GM04503 (cell line): ENCODE measurements around the gene ELAC1.
A peak's percentile ranks its signal among the peaks of the same experiment; 100 is the strongest.
"Not testable (repeated sequence)": the region's sequence is repeated elsewhere in the genome, so short reads cannot be mapped to it uniquely, and the experiment has no call there.

Experiments
- DNase-seq: peaks from one replicate; pipeline ENCODE4 v3.0.0-alpha.2; 2012; ENCODE audit warnings: low read depth

ELAC1 gene, protein sequence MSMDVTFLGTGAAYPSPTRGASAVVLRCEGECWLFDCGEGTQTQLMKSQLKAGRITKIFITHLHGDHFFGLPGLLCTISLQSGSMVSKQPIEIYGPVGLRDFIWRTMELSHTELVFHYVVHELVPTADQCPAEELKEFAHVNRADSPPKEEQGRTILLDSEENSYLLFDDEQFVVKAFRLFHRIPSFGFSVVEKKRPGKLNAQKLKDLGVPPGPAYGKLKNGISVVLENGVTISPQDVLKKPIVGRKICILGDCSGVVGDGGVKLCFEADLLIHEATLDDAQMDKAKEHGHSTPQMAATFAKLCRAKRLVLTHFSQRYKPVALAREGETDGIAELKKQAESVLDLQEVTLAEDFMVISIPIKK

DNA sequence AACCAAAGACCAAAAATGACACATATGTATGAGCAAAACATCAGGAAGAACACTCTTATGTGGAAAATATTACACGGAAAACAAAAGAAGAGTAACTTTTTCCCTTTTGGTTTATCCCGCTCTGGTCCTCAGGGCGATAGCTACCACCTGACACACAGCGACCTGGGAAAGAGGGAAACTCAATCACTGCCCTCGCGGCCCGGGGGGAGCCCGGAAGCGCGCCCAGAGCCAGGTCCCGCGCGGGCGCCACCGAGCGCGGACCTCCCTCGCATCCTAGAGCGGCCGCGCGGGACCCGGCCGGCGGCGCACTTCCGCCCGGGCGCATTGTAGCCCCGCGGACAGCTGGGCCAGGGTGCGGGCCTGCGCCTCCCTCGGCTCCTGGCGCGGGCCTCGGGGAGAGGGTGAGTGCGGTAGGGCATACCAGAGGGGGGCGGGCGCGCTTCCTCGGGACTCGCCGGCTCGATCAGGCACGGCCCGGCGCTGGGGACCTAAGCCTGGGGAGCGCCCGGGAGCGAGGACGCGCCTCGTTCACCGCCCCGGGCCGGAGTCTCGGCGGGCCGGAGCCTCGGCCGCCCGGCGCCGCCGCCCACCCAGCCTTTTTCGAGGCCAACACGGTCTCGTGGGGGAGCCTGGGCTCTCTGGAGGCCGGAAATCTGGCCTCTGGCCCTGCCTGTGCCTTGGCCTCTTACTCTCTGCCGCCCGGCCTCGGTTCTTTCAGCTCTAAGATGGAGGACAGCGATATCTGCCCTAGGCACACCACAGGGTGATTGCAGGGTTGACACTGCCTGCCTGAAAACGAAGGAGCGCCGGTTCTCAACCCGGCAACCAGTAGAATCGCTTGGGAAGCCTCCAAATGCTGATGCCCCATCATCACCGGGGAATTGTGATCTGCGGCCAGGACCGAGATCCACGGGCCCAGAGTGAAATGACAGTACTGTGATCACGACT lies at the start of gene ELAC1:
ELAC1 (plus strand) TSS at position 327 of the 948 bp plus-strand sequence. CDS start 6,365 bp downstream, outside the sequence.
- DNase-seq, result peak; percentile 65

DNA sequence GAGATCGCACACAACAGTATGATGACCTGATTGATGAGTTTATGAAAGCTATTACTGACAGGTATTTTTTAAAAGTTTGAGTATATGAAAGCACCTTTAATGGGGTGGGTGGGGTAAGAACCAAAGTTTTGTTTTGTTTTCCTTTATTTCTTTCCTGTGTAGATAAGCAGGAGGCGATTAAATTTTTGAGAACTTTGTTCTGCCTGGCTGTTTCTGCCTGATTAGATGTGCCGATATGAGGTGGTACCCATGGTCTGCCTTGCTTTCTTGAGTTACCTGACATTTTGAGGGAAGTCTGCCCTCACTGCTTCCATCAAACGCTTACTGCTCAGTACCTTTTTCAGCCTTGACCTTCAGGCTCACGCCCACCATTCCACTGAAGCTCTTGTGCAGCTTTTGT lies 49.7 kb upstream of the ELAC1 start:
- DNase-seq, result no peak

DNA sequence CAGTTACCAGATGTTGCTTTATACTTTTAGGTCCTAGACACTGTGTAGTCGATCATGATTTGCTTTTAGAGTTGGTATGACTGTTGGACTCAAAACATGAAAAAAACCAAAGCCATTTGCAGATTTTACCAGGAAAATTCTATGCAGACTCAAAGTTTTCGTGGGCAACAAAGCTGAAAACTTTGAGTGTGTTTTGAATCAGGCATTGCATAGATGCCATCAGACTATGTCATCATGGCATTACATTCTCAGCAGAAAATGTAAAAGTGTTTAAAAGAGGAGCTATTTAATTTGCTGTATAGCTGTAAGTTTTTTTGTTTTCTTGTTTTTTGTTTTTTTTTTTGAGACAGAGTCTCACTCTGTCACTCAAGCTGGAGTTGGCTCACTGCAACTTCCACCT lies 43.5 kb upstream of the ELAC1 start:
- no peak for DNase-seq

DNA sequence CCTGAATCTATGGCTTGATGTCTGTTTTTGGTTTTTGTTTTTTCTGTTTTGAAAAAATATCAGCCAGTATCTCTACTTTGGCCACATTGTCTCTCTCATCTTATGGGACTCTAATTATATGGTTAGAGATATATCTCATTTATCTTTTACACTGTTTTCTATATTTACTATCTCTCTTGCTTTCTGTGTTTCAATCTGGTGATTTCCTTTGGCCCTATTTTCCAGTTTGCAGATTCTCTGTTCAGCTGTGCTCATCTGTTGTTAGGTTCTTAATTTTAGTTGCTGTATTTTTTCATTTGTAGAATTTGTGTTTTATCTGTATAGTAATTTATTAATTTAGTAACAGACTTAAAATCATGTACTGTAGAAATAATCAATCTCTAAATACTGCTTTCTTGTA lies 41.3 kb upstream of the ELAC1 start:
- no peak for DNase-seq

DNA sequence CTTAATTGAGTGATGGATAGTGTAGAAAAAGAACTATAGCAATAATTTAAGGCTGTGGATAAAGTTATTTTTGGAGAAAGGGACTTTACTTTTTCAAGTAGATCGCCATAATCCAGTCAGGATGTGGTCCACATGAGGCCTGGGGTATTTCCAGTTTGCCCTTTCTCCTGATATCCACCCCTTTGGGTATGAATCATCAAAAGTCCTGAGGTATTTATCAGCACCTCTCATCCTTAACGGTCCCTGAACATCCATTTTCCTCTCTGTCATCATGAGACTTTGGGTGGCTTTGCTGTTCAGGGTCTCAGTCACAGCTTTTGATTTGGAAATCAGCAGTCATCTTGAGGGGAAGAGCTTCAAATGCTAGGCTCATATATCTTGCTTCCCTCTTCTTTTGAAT lies 39.3 kb upstream of the ELAC1 start:
- DNase-seq, result no peak

DNA sequence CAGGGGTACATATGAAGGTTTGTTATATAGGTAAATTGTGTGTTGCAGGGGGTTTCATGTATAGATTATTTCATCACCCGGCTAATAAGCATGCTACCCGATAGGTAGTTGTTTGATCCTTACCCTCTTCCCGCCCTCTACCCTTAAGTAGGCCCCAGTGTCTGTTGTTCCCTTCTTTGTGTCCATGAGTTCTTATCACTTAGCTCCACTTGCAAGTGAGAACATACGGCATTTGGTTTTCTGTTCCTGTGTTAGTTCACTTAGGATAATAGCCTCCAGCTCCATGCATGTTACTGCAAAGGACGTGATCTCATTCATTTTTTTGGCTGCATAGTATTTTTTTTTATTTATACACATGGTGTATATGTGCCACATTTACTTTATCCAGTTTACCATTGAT lies 34.2 kb upstream of the ELAC1 start:
- DNase-seq, result no peak

DNA sequence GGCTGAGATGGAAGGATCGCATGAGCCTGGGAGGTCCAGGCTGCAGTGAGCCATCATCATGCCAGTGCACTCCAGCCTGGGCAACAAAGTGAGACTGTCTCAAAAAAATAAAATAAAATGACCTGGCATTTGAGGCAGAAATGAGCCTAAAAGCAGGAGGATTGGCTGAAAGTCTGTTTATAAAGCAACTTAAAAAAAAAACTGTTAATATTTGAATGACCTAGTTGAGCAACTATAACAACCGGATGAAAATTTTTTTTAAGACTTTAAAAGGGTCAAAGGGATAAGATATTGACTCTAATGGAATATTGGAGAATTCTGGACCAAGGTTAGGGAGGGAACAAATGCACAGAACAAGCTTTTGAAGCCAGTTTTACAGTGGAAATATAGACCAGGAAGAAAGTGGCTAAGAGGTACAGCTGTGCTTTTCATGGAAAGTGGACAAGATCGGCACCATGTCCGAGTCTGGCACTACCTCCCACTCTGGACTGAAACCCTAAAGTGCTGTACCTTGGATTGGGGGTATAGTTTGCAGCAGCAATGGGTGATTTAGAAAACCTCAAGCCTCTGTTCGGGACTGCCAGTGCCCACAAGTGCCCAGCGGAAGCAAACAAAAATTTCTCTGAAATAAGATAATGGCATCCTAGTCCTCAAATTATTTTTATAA lies 33.2 kb upstream of the ELAC1 start:
- DNase-seq, result no peak

DNA sequence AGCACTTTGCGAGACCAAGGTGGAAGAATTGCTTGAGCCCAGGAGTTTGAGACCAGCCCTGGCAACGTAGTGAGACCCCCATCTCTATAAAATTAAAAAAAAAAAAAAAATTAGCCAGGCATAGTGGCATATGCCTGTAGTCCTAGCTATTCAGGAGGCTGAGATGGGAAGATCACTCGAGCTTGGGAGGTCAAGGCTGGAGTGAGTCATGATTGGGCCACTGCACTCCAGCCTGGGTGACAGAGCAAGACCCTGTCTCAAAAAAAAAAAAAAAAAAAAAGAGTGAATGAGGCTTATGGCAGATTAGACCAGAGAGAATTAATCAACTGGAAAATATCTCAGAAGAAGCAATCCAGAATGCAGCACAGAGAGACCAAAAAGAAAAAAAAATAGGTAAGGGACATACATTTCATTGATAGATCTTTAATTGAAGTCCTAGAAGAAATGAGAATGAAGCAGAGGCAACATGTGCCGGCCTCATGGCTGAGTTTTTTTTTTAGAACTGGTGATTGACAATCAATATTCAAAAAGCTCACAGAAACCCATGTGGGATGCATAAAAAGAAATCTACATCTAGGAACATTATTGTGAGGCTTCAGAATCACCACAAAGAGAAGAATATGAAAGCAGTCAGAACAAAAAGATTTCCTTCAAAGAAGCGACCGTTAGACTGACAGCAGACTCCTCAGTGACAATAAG lies 32.2 kb upstream of the ELAC1 start:
- DNase-seq, result no peak

DNA sequence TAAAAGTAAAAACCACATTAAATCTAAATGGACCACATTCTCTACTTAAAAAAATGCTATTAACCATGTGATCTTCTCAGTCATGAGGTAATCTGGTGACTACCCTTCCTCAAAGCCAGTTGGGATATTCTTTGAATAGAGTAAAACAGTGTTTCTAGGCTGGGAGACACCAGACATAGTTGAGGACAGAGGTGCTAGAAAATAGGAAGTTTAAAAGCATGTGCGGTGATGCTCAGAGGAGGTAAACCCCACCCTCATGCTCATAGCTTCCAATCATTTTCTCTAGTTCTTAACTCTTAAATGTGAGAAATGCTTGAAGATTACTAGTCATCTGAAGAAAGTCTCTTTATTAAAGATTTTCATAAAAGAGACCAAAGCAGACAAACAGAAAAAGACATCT lies 30.7 kb upstream of the ELAC1 start:
- DNase-seq, result no peak

DNA sequence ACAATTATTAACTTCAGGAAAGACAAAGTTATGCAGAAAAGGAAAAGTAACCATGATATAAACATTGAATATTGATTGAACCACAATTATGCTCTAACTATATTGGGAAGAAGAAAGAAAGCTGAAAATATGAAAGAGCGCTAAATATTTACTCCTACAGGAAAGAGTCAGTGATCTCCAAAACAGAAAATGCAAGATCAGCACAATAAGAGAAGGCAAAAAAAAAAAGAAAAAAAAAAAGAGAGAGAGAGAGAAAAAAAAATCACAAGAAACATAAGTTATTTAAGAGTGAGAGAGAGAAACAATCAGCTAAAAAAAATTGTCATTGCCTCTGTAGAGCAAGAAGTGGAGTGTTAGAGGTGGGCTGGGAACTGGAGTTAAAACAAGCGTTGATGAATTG lies 28.9 kb upstream of the ELAC1 start:
- no peak for DNase-seq

DNA sequence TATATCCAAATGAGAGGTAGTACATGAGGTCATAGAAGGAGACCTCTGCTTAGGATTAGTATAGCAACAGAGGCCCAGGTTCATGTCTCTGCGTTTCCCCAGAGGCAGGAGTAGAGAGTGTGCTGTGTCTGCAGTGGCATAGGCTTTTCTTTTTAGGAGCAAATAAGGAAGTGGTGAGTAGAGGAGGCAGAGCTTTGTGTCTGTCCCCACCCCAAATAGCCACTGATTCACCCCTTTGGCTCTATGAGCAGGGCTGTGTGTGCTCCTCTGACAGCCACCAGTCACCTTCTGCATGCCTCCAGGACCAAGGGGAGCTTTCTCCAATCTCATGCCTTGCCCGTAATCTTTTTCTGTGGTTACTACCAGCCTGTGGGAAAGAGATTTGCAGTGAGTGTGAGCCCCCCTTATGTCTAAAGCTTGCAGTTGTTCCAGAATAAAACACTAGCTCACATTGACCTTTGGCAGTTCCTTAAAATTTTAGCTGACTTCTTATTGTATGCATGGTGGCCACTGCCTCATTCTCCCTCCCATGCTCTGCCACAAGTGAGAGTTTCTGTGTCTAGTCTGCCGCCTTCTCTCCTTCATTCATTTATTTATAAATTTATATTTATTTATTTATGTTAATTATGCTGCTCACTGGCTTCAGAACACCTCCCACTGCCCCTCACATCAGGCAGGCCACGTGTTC lies 23.5 kb upstream of the ELAC1 start:
- DNase-seq, result no peak

DNA sequence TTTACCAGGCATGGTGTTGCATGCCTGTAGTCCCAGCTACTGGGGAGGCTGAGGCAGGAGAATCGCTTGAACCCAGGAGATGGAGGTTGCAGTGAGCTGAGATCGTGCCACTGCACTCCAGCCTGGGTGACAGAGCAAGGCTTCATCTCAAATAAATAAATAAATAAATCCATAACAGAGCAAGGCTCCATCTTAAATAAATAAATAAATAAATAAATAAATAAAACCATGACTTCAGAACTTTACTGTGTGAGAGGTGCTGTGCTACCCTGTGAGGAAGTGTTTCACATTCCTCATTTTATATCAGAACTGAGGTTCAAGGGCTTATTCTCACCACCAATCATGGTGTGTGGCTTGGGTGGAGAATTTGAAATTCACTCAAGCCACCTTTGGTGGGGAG lies 21.9 kb upstream of the ELAC1 start:
- not testable (repeated sequence) for DNase-seq

DNA sequence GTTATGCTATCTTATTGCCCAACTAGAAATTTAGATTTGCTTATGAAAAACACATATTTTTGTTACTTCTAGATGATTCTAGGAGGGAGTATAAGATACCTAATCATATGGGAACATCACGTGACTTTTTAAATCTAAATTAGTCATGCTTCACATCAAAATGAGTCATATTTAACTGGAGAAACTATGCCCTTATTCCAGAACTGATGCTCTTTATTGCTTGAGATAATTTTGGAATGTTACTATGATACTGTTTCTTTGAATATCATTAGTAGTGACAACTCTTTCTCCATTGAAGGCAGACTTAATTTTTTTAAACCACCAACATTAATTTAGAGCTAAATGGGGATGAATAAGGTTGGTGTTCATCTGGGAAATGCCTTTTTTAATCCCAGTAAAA lies 19.9 kb upstream of the ELAC1 start:
- no peak for DNase-seq

DNA sequence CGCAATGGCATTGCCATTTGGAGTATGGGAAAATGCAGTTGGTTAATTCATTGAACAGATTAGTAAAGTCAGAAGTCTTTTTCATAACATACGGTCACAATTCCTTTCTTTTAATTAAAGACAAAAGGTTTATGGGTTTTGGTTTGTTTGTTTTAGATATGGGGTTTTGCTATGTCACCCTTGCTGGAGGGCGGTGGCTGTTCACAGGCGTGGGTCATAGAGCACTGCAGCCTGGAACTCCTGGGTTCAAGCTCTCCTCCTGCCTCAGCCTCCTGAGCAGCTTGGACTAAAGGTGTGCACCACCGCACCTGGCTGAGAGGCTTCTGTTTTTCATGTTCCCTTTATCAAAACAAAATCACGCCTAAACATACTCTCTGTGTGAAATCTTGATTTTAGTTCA lies 18.7 kb upstream of the ELAC1 start:
- DNase-seq, result no peak

DNA sequence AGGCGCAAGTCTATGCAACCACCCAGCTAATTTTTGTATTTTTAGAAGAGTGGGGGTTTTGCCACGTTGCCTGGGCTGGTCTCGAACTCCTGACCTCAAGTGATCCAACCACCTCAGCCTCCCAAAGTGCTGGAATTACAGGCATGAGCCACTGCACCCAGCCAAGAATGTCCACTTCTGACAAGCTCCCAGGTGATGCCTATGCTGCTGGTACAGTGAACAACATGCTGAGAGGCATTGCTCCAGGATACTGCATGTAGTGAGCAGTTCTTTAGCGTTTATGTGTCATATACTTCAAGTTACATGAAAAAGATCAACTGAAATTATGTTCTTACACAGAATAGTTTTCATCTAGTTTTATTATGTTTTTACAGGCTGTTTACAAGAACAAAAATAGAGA lies 17.2 kb upstream of the ELAC1 start:
- no peak for DNase-seq

DNA sequence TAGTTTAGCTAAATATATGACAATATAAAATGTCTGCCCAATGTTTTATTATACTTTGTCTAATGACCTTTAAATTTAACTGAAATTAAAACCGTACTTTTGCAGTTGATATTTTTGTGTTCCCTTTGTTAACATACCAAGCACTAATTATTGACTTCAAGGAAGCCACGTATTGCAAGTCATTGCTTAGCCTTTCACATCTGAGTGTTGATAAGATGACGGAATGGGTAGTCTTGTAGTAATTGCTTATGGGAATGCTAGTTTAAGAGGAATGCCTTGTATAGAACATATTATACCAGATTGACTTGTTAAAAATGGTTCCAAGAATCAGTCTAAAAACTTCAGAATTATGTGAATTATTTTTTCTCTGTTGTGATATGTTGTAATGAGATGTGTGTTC lies 14.0 kb upstream of the ELAC1 start:
- DNase-seq, result no peak

DNA sequence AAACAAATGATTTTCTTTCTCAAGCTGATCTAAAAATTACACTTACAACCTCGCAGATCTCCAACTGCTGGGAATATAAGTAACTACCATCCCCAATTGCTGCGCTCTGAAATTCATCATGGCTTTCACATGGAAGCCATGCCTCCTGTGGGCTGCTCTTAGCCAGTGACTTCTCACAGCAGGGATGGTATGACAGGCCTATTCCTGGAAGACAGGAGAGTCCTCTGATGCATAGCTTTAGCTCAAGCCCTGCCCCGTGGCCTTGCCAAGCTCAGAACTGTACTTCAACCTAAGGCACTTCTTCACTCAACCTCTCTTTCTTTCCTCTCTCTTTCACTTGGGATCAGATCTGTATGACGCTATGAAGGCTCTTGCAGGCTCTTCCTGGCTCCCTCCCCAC lies 12.6 kb upstream of the ELAC1 start:
- no peak for DNase-seq

DNA sequence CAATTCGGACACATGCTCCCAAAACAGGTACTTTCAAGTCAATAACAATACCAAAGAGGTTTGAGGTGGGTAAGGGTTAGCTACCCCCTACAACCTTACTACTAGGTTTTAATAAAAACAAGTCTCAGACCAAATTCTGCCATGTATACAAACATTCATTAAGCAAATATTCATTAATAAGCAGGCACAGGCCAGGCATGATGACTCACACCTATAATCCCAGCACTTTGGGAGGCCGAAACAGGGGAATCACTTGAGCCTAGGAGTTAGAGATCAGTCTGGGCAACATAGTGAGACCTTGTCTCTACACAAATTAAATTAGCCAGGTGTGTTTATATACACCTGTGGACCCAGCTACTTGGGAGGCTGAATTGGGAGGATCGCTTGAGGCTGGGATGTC lies 11.7 kb upstream of the ELAC1 start:
- no peak for DNase-seq

DNA sequence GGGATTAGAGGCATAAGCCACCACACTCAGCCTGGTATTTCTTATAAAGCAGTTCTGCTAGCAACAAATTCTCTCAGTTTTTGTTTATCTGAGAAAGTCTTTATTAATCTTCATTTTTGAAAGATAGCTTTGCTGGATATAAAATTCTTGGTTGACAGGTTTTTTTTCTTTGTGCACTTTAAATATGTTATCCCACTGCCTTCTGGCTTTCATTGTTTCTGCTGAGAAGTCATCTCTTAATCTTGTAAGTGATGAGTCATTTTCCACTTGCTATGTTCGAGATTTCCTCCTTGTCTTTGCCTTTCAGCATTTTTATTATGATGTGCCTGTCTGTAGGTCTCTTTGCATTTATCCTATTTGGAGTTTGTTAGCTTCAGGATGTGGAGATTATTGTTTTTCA lies 5.9 kb upstream of the ELAC1 start:
- DNase-seq, result no peak

DNA sequence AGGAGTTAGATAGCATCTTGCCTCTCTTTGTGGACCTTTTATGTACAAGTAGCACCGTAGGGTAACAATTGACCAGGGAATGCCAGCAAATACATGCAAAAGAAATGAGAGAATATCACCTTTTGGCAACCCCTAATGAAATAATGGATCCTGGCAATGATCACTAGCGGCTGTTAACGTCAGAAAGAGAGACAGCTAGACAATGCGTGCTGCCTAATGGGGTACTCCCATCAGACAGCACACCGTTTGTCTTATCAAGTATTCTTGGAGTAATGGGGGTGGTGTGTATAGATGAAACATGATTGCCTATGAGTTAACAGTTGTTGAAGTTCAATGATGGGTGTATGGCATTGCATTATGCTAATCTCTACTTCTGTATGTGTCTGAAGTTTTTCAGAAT lies 1.6 kb downstream of the ELAC1 start:
- DNase-seq, result no peak

DNA sequence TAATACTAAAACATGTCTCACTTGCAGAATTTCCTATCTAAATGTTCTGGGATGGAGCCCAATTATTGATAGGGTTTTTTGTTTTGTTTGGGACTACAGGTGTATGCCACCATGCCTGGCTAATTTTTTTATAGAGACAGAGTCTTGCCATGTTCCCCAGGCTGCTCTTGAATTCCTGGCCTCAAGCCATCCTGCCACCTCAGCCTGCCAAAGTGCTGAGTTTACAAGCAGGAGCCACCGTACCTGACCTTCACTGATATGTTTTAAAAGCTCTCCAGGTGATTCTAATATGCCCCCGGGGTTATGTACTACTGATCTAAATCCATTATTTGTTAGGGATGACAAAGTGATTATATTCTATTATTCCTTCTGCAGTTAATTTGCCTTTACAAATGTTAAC lies 2.2 kb downstream of the ELAC1 start:
- no peak for DNase-seq

DNA sequence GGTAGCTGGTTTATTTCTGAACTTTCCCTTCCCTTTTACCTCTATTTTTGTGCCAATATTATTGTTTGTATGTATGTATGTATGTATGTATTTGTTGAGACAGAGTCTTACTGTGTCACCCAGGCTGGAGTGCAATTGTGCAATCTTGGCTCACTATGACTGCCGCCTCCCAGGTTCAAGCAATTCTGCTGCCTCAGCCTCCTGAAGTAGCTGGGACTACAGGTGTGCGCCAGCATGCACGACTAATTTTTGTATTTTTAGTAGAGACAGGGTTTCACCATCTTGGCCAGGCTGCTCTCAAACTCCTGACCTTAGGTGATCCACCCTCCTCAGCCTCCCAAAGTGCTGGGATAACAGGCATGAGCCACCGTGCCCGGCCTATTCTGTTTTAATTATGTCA lies 4.6 kb downstream of the ELAC1 start:
- not testable (repeated sequence) for DNase-seq
